Esophagus squamous epithelium (tissue), 5 donors: ENCODE data around the gene ABHD12B. TPM values are rescaled to one million over a fixed set of nuclear protein-coding genes. Genes with fewer than 3 reads are reported as not detected.

ENCODE experiments used
- DNase-seq: peaks from one replicate; lab custom pipeline; 2025; lab: John Stamatoyannopoulos, UW
- H3K27ac ChIP-seq, 4 donors: fragments of 200-600 bp; sonication (generic); one replicate each; pipeline ENCODE4 v1.5.1; 2016 to 2019; ENCODE audit warnings: mild to moderate bottlenecking in 1 of 4
- H3K27me3 ChIP-seq, 4 donors: fragments of 200-600 bp; sonication (generic); 1 replicate in 3 of 4; 2 replicates in 1 of 4; pipeline versions ENCODE4 v1.5.1 to v1.6.0; 2017 to 2021; ENCODE audit warnings: antibody characterized with exemption in 1 of 4
- H3K36me3 ChIP-seq, 3 donors: fragments of 200-600 bp; sonication (generic); one replicate each; pipeline ENCODE4 v1.5.1; 2016 to 2019
- H3K4me1 ChIP-seq, 3 donors: fragments of 200-600 bp; sonication (generic); one replicate each; pipeline ENCODE4 v1.5.1; 2017 to 2019
- H3K4me3 ChIP-seq, 4 donors: fragments of 200-600 bp; sonication (generic); 1 replicate in 3 of 4; 2 replicates in 1 of 4; pipeline ENCODE4 v1.5.1; 2016 to 2019; ENCODE audit warnings: mild to moderate bottlenecking in 2 of 4, moderate library complexity in 1 of 4
- H3K9me3 ChIP-seq, 3 donors: fragments of 200-600 bp; sonication (generic); one replicate each; pipeline ENCODE4 v1.5.1; 2016 to 2019
- CTCF ChIP-seq, 6 experiments: fragments of 450-650 bp in 4 of 6; fragments of 200-600 bp in 2 of 6; sonication (generic) in 2 of 6; IDR thresholded peaks; one replicate each; pipeline ENCODE4 v1.5.1; 2016 to 2019; ENCODE audit warnings: antibody characterized with exemption in 6 of 6, mild to moderate bottlenecking in 4 of 6, moderate library complexity in 4 of 6
- POLR2A ChIP-seq, 4 donors: fragments of 450-650 bp; IDR thresholded peaks; one replicate each; pipeline ENCODE4 v1.6.1; 2017; ENCODE audit warnings: antibody characterized with exemption in 4 of 4, mild to moderate bottlenecking in 4 of 4, moderate library complexity in 3 of 4
- WGBS, 2 donors: methylation state at CpG; one replicate each; pipeline ENCODE4 v1.1.5; 2018; 5-methylcytosine and 5-hydroxymethylcytosine counted together
- intact Hi-C: fragments of 100-400 bp; cut with DNase I; formaldehyde crosslinking; loops from one replicate; pipeline ENCODE4 v1.15.0; 2022
- total RNA-seq, 4 donors: library from RNA; depleted of rRNA; stranded (reverse); fragments of >200 nt; gene quantifications; one replicate each; pipeline ENCODE4 v1.1.0, GENCODE V29; 2016
- donor health status: DM: yes; HTN: yes; CAD: no.

Gene ABHD12B
- total RNA-seq, 4 donors from 2014 or later = 0.53 TPM; not detected in 3

GRCh38 chr14:50871228-50871627, 625 bp upstream of the ABHD12B start:
- Histone ChIP-seq H3K36me3 (no peaks in the 10 kb centered on the region), H3K9me3 (no peaks in the 10 kb centered on the region), H3K27me3 (peaks cover 0 to 64% (median 6%) of the 10 kb centered on the region in 4 donors), H3K27ac (no peak overlapping the region), H3K4me3 (no peak overlapping the region), H3K4me1 (peaks cover 0 to 10% (median 6%) of the 10 kb centered on the region in 3 donors)
- DNase-seq = no peak
- intact Hi-C loops = no loop called here
- no peak for TF ChIP-seq POLR2A (IDR thresholded peaks at IDR 0.05)
- TF ChIP-seq CTCF (IDR thresholded peaks at IDR 0.05) = no peak
- WGBS, 2 donors = 86 to 87% methylated on average over 5 of the region's 5 CpGs

DNA sequence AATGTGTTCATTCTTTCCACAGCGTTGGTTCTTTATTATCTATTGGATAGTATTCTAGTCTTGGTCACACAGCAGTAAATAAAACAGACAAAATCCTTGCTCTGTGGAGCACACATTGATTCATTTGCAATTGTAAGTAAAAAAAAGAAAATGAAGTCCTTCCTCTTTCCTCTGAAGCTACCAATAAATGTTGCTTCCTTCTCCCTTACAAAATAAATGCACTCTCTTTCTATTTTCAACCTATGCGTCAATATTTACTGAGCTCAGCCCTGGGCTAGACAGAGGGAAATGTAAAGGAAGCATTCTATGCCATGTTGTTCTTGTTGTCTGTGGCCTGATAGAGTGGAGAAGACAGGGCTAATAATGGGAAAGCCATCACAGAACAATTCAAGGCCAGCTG, 2.9 kb downstream of the ABHD12B start:
- peaks cover 0 to 61% (median 6%) of the 10 kb centered on the region in 4 donors for H3K27me3 ChIP-seq
- WGBS, 2 donors = 31 to 44% methylated on average over 2 of the region's 2 CpGs
- peaks cover 0 to 10% (median 6%) of the 10 kb centered on the region in 3 donors for H3K4me1 ChIP-seq
- intact Hi-C loops = no loop called here
- H3K27ac ChIP-seq = no peak overlapping the region
- no peak overlapping the region for H3K4me3 ChIP-seq
- no peaks in the 10 kb centered on the region for H3K9me3 ChIP-seq
- H3K36me3 ChIP-seq = no peaks in the 10 kb centered on the region
- no peak for TF ChIP-seq POLR2A (IDR thresholded peaks at IDR 0.05)
- no peak for TF ChIP-seq CTCF (IDR thresholded peaks at IDR 0.05)
- no peak for DNase-seq

GRCh38 chr14:50875359-50876070, 3.7 kb downstream of the ABHD12B start:
- Histone ChIP-seq H3K27me3 (peaks cover 0 to 53% (median 6%) of the 10 kb centered on the region in 4 donors), H3K4me3 (no peak overlapping the region), H3K4me1 (peaks cover 0 to 10% (median 6%) of the 10 kb centered on the region in 3 donors), H3K9me3 (no peaks in the 10 kb centered on the region), H3K27ac (no peak overlapping the region), H3K36me3 (no peaks in the 10 kb centered on the region)
- intact Hi-C loops = no loop called here
- WGBS, 2 donors = 66 to 76% methylated on average over 3 to 6 of the region's 7 CpGs
- no peak for DNase-seq
- TF ChIP-seq POLR2A (IDR thresholded peaks at IDR 0.05) = no peak
- TF ChIP-seq CTCF (IDR thresholded peaks at IDR 0.05) = no peak

GRCh38 chr14:50882932-50883826, 11.3 kb downstream of the ABHD12B start:
- H3K27ac ChIP-seq = peak overlapping the region in 1 of 4 donors; percentile 31
- no peaks in the 10 kb centered on the region for H3K27me3 ChIP-seq
- no peak for DNase-seq
- WGBS, 2 donors = 59 to 68% methylated on average over 8 of the region's 8 CpGs
- no peaks in the 10 kb centered on the region for H3K9me3 ChIP-seq
- TF ChIP-seq POLR2A (IDR thresholded peaks at IDR 0.05) (no peak), CTCF (IDR thresholded peaks at IDR 0.05) (no peak)
- intact Hi-C loops = no loop called here
- H3K4me1 ChIP-seq = peaks cover 0 to 13% (median 3%) of the 10 kb centered on the region in 3 donors
- no peak overlapping the region for H3K4me3 ChIP-seq
- H3K36me3 ChIP-seq = no peaks in the 10 kb centered on the region

GRCh38 chr14:50883827-50884197, 12.0 kb downstream of the ABHD12B start:
- peaks cover 0 to 13% (median 3%) of the 10 kb centered on the region in 3 donors for H3K4me1 ChIP-seq
- WGBS, 2 donors = 52 to 63% methylated on average over 1 of the region's 1 CpG
- H3K36me3 ChIP-seq = no peaks in the 10 kb centered on the region
- H3K4me3 ChIP-seq = no peak overlapping the region
- peak overlapping the region in 1 of 4 donors; percentile 31 for H3K27ac ChIP-seq
- TF ChIP-seq POLR2A (IDR thresholded peaks at IDR 0.05) = no peak
- no peak for TF ChIP-seq CTCF (IDR thresholded peaks at IDR 0.05)
- no peaks in the 10 kb centered on the region for H3K27me3 ChIP-seq
- H3K9me3 ChIP-seq = no peaks in the 10 kb centered on the region
- intact Hi-C loops = no loop called here
- DNase-seq = no peak
